ENCODE results near the gene NCKAP5.

DNA sequence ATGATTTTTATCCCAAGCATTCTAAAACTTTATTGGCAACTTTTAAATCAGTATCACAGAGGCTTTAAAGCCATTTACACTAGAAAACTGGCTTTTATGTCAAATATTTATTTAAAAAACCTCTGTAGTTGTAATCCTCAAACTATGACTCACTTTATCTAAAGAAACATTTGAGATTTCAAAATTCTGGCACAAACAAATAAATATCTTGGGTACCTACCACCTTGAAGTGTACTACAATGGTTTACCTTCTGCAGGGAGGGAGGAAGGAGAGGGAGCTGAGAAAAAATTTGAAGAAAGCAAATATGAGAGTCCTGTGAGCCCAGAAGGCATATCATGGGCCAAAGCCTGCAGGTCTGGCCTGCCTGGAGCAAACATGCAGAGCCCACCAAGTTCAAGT is 155.6 kb downstream of the NCKAP5 start:
- TF ChIP-seq, protein P1, sequence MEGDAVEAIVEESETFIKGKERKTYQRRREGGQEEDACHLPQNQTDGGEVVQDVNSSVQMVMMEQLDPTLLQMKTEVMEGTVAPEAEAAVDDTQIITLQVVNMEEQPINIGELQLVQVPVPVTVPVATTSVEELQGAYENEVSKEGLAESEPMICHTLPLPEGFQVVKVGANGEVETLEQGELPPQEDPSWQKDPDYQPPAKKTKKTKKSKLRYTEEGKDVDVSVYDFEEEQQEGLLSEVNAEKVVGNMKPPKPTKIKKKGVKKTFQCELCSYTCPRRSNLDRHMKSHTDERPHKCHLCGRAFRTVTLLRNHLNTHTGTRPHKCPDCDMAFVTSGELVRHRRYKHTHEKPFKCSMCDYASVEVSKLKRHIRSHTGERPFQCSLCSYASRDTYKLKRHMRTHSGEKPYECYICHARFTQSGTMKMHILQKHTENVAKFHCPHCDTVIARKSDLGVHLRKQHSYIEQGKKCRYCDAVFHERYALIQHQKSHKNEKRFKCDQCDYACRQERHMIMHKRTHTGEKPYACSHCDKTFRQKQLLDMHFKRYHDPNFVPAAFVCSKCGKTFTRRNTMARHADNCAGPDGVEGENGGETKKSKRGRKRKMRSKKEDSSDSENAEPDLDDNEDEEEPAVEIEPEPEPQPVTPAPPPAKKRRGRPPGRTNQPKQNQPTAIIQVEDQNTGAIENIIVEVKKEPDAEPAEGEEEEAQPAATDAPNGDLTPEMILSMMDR (IDR thresholded peaks at IDR 0.05): no peak
- TF ChIP-seq POLR2A (IDR thresholded peaks at IDR 0.05): no peak
